ENCODE measurements around the gene SPIN1. TPM values are rescaled to one million over a fixed set of nuclear protein-coding genes. Genes with fewer than 3 reads are reported as not detected.
"Not testable (repeated sequence)": the region's sequence is repeated elsewhere in the genome, so short reads cannot be mapped to it uniquely, and the experiment has no call there.

The SPIN1 gene
- total RNA-seq, 1 experiment from 2014 or later: 38.6 TPM

DNA sequence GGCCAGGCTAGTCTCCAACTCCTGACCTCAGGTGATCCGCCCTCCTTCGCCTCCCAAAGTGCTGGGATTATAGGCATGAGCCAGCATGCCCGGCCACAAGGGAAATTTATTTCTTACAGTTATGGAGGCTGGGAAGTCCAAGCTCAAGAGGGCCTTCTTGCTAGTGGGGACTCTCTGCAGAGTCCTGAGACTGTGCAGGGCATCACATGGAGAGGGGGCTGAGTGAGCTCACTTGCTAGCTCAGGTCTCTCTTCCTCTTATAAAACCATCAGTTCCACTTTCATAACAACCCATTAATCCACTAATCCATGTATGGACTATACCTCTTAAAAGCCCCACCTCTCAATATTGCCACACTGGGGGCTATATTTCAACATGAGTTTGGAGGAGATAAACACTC is 5.1 kb upstream of the SPIN1 start:
- in situ Hi-C loops (cut with HindIII; ENCODE audit: low pct_unique_long_range_greater_than_20kb, low sequenced_read_pairs): no loop called here

GRCh38 chr9:88386137-88386536 is 2.1 kb upstream of the SPIN1 start:
- in situ Hi-C loops (cut with HindIII; ENCODE audit: low pct_unique_long_range_greater_than_20kb, low sequenced_read_pairs); DNase-seq (ENCODE audit: low read depth, low spot score): not testable (repeated sequence)

More for the DNA sequence above, 5.1 kb upstream of the SPIN1 start:
- no peak for DNase-seq (ENCODE audit: low read depth, low spot score)

GRCh38 chr9:88387036-88387551 is 1.1 kb upstream of the SPIN1 start:
- in situ Hi-C loops (cut with HindIII; ENCODE audit: low pct_unique_long_range_greater_than_20kb, low sequenced_read_pairs): no loop called here
- no peak for DNase-seq (ENCODE audit: low read depth, low spot score)

DNA sequence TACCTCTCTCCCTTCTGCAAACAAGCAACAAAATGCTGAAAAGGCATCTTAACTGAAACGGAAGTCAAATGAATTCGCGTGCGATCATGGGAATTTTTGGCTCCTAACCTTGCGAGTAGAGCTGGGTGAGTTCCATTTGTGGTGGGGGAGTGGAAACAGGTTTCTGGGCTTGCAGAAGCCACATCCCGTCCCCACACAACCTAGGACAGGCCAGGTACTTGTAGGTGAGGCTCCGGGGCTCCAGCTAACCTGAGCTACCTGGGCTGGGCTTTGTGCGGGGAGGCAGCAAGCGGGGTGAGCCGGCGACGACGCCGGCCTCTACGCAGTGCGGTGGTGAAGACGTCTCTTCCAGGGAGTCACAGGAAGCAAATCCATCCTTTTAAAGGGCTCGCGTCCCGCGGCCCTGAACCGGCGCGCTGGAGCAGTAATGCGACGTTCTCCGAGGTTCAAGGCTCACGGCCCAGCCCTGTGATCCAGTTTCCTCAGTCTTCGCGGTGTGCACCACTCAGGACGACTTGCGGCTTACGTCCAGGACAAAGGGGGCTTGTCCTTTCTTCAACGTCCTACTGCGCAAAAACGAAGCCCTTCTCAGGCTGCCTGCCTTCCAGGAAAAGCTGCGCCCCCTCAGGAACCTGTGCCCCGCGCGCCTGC is 567 bp upstream of the SPIN1 start:
- in situ Hi-C loops (cut with HindIII; ENCODE audit: low pct_unique_long_range_greater_than_20kb, low sequenced_read_pairs): no loop called here
- peak; percentile 56 for DNase-seq (ENCODE audit: low read depth, low spot score)

- DNase-seq (ENCODE audit: low read depth, low spot score): peak; percentile 76
- in situ Hi-C loops (cut with HindIII; ENCODE audit: low pct_unique_long_range_greater_than_20kb, low sequenced_read_pairs): no loop called here
Measured at GRCh38 chr9:88388886-88389605, 802 bp downstream of the SPIN1 start.

DNA sequence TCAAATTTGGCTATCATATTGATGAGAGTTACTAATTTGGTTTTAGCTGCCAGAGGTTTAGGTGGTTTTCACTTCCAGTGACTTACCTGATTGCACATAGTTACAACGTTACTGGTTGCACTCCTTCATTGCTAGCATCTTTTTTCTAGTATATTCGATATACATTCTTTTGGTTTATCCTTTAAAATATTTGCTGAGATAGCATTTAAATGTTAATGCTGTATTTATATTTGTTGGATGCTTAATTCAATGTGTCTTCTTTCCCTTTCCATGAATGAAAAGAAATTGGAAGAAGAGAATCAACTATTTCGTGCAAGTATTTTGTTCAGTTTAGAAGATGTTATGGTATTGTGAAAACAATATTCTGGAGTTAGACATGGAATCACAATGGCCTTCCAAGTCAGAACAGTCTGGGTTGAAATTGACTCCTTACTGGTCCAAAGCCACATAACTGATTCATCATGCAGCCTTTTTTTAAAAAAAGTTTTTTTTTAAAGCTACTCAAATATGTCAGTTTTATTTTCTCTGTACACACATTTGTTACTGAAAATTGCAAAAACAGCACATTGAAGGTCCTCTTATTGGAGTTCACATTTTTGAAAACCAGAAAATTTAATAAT is 2.2 kb downstream of the SPIN1 start:
- DNase-seq (ENCODE audit: low read depth, low spot score): no peak
- in situ Hi-C loops (cut with HindIII; ENCODE audit: low pct_unique_long_range_greater_than_20kb, low sequenced_read_pairs): no loop called here

- no peak for DNase-seq (ENCODE audit: low read depth, low spot score)
- in situ Hi-C loops (cut with HindIII; ENCODE audit: low pct_unique_long_range_greater_than_20kb, low sequenced_read_pairs): no loop called here
Measured at GRCh38 chr9:88391236-88391635, 3.0 kb downstream of the SPIN1 start.

- in situ Hi-C loops (cut with HindIII; ENCODE audit: low pct_unique_long_range_greater_than_20kb, low sequenced_read_pairs): no loop called here
- no peak for DNase-seq (ENCODE audit: low read depth, low spot score)
Measured at GRCh38 chr9:88391921-88392320, 3.7 kb downstream of the SPIN1 start.

DNA sequence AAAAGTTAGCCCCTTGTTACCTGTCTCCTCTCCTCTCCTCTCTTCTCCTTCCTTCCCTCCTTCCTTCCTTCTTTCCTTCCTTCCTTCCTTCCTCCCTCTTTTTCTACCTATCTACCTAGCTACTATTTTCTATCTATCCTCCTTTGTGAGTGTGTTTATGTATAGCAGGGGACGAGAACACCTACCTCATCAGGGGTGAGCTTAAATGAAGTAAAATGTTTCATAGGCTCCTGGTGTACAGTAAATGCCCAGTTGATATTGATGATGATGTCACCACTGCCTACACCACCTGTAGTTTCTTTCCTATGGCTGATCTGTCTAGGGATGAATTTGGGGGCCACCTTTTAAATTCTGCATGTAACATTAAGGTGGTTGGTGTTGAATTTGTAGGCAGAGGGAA is 4.3 kb downstream of the SPIN1 start:
- no peak for DNase-seq (ENCODE audit: low read depth, low spot score)
- in situ Hi-C loops (cut with HindIII; ENCODE audit: low pct_unique_long_range_greater_than_20kb, low sequenced_read_pairs): no loop called here

DNA sequence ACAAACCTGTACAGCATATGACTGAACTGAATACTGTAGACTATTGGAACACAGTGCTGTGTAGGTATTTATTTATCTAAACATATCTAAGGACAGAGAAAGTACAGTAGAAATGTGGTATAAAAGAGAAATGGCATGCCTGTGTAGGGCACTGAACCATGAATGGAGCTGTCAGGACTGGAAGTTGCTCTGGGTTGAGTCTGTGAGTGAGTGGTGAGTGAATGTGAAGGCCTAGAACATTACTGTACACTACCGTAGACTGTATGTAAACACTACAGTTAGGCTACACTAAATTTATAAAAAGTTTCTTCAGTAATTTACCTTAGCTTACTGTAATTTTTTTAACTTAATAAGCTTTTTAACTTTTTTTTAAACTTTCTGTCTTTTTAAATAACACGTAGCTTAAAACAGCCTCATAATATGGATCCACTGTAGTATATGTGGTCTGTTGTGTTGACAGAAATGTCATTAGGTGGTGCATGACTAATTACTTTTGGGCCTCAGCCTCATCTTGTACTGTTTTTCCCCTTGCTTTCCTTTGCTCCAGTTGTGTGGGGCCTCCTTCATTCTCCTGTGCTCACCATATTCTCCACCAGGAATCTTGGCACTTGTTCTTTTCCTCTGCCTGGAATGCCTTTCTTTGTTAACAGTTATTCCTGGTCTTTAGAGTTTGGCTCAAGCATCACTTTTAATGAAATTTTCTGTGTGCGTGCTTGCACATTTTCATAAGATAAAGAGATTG is 8.8 kb downstream of the SPIN1 start:
- in situ Hi-C loops (cut with HindIII; ENCODE audit: low pct_unique_long_range_greater_than_20kb, low sequenced_read_pairs): no loop called here
- no peak for DNase-seq (ENCODE audit: low read depth, low spot score)

- in situ Hi-C loops (cut with HindIII; ENCODE audit: low pct_unique_long_range_greater_than_20kb, low sequenced_read_pairs): no loop called here
- no peak for DNase-seq (ENCODE audit: low read depth, low spot score)
Measured at GRCh38 chr9:88398016-88398415, 9.8 kb downstream of the SPIN1 start.

GRCh38 chr9:88399966-88400365 is 11.7 kb downstream of the SPIN1 start:
- no peak for DNase-seq (ENCODE audit: low read depth, low spot score)
- in situ Hi-C loops (cut with HindIII; ENCODE audit: low pct_unique_long_range_greater_than_20kb, low sequenced_read_pairs): no loop called here

DNA sequence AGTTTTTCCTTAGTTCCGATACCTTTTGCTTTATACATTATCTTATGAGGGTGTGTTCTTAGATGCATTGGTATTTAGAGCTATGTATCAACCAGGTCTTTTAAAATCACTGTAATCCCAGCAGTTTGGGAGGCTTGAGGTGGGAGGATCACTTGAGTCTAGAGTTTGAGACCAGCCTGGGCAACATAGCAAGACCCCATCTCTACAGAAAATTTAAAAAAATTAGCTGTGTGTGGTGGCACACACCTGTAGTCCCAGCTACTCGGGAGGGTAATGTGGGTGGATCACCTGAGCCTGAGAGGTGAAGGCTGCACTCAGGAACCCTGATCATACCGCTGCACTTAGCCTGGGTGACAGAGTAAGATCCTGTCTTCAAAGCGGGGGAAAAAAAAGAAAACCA is 15.1 kb downstream of the SPIN1 start:
- DNase-seq (ENCODE audit: low read depth, low spot score): no peak
- in situ Hi-C loops (cut with HindIII; ENCODE audit: low pct_unique_long_range_greater_than_20kb, low sequenced_read_pairs): no loop called here

DNA sequence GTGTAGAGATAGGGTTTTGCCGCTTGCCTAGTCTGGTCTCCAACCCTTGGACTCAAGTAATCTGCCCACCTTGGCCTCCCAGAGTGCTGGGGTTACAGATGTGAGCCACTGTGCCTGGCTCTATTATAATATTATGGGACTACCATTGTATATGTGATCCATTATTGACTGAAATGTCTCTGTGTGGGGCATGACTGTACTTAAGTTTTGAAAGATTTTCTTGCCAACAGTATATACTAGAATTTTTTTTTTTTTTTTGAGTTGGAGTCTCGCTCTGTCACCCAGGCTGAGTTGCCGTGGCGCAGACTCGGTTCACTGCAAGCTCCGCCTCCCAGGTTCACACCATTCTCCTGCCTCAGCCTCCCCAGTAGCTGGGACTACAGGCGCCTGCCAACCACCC is 17.8 kb downstream of the SPIN1 start:
- no peak for DNase-seq (ENCODE audit: low read depth, low spot score)
- in situ Hi-C loops (cut with HindIII; ENCODE audit: low pct_unique_long_range_greater_than_20kb, low sequenced_read_pairs): no loop called here

DNA sequence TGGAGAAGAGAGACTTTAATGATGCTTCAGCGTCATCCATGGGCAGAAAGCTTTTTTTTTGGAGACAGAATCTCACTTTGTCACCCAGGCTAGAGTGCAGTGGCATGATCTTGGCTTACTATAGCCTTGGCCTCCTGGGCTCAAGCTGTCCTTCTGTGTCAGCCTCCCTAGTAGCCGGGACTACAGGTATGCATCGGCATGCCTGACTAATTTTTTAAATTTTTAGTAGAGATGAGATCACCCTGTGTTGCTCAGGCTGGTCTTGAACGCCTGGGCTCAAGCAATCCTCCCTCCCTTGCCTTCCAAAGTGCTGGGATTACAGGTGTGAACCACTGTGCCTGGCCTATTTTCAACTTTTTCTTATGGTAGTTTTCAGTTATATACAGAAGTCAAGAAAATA is 23.2 kb downstream of the SPIN1 start:
- in situ Hi-C loops (cut with HindIII; ENCODE audit: low pct_unique_long_range_greater_than_20kb, low sequenced_read_pairs): no loop called here
- DNase-seq (ENCODE audit: low read depth, low spot score): no peak

- in situ Hi-C loops (cut with HindIII; ENCODE audit: low pct_unique_long_range_greater_than_20kb, low sequenced_read_pairs): no loop called here
- DNase-seq (ENCODE audit: low read depth, low spot score): no peak
Measured at GRCh38 chr9:88414298-88414697, 26.1 kb downstream of the SPIN1 start.

GRCh38 chr9:88418025-88418424 is 29.8 kb downstream of the SPIN1 start:
- in situ Hi-C loops (cut with HindIII; ENCODE audit: low pct_unique_long_range_greater_than_20kb, low sequenced_read_pairs): no loop called here

More at GRCh38 chr9:88418025-88418424, 29.8 kb downstream of the SPIN1 start:
- DNase-seq (ENCODE audit: low read depth, low spot score): no peak
